ENCODE measurements around the gene TRIM2.
"Not testable (repeated sequence)": the region's sequence is repeated elsewhere in the genome, so short reads cannot be mapped to it uniquely, and the experiment has no call there.

The TRIM2 gene

GRCh38 chr4:153204247-153204671, at the start of gene TRIM2:
Gene TRIM2, plus strand, starts transcription at chr4:153204443. Its CDS starts 88 bp downstream, at chr4:153204531.
- DNase-seq, result peak; percentile 38

GRCh38 chr4:153155686-153156085, 48.6 kb upstream of the TRIM2 start:
- no peak for DNase-seq

- peak; percentile 79 for DNase-seq
Measured at GRCh38 chr4:153156263-153156662, 48.0 kb upstream of the TRIM2 start.

- DNase-seq, result no peak
Measured at GRCh38 chr4:153156721-153157120, 47.5 kb upstream of the TRIM2 start.

- DNase-seq, result no peak
Measured at GRCh38 chr4:153159016-153159415, 45.2 kb upstream of the TRIM2 start.

GRCh38 chr4:153159728-153160221, 44.5 kb upstream of the TRIM2 start:
- no peak for DNase-seq

- DNase-seq, result no peak
Measured at GRCh38 chr4:153160821-153161220, 43.4 kb upstream of the TRIM2 start.

GRCh38 chr4:153161226-153161963, 42.8 kb upstream of the TRIM2 start:
- DNase-seq, result no peak

- DNase-seq, result not testable (repeated sequence)
Measured at GRCh38 chr4:153165236-153165635, 39.0 kb upstream of the TRIM2 start.

- no peak for DNase-seq
Measured at GRCh38 chr4:153166716-153167501, 37.3 kb upstream of the TRIM2 start.

GRCh38 chr4:153169776-153170175, 34.5 kb upstream of the TRIM2 start:
- no peak for DNase-seq

- DNase-seq, result no peak
Measured at GRCh38 chr4:153170407-153170806, 33.8 kb upstream of the TRIM2 start.

- no peak for DNase-seq
Measured at GRCh38 chr4:153174821-153175567, 29.2 kb upstream of the TRIM2 start.

- no peak for DNase-seq
Measured at GRCh38 chr4:153176938-153177337, 27.3 kb upstream of the TRIM2 start.

- no peak for DNase-seq
Measured at GRCh38 chr4:153177841-153178240, 26.4 kb upstream of the TRIM2 start.

- DNase-seq, result no peak
Measured at GRCh38 chr4:153179100-153179499, 25.1 kb upstream of the TRIM2 start.

GRCh38 chr4:153181293-153181692, 22.9 kb upstream of the TRIM2 start:
- DNase-seq, result no peak

GRCh38 chr4:153181700-153182099, 22.5 kb upstream of the TRIM2 start:
- DNase-seq, result no peak

GRCh38 chr4:153183146-153183545, 21.1 kb upstream of the TRIM2 start:
- no peak for DNase-seq

- DNase-seq, result no peak
Measured at GRCh38 chr4:153185331-153185852, 18.9 kb upstream of the TRIM2 start.

GRCh38 chr4:153186046-153186728, 18.1 kb upstream of the TRIM2 start:
- no peak for DNase-seq

Measured in hematopoietic multipotent progenitor cell treated with erythropoietin and hydrocortisone succinate and interleukin-3 and kit ligand, for 8 days (in vitro differentiated cells).